BLaER1 treated with 17β-estradiol and CSF1 and Interleukin-3, amounts not matched to agents 10 nM and 100 nM (cell line): Measurements from ENCODE around the gene SMOC2.

ENCODE experiments used
- H3K27ac ChIP-seq, 11 experiments: shearing (Covaris generic); formaldehyde crosslinking; 2 replicates each; pipeline ENCODE4 v1.8.1; 2022
- H3K27me3 ChIP-seq, 11 experiments: shearing (Covaris generic); formaldehyde crosslinking; 2 replicates each; pipeline ENCODE4 v1.8.1; 2022
- H3K36me3 ChIP-seq, 11 experiments: shearing (Covaris generic); formaldehyde crosslinking; 2 replicates each; pipeline ENCODE4 v1.8.1; 2022
- H3K4me1 ChIP-seq, 10 experiments: shearing (Covaris generic); formaldehyde crosslinking; 2 replicates each; pipeline ENCODE4 v1.8.1; 2022
- H3K4me2 ChIP-seq, 11 experiments: shearing (Covaris generic); formaldehyde crosslinking; 2 replicates each; pipeline ENCODE4 v1.8.1; 2022
- H3K4me3 ChIP-seq, 10 experiments: shearing (Covaris generic); formaldehyde crosslinking; 2 replicates each; pipeline ENCODE4 v1.8.1; 2022
- H3K9ac ChIP-seq, 11 experiments: shearing (Covaris generic); formaldehyde crosslinking; 2 replicates each; pipeline ENCODE4 v1.8.1; 2022
- H3K9me3 ChIP-seq, 11 experiments: shearing (Covaris generic); formaldehyde crosslinking; replicated peaks in 1 of 11; 2 replicates each; pipeline ENCODE4 v1.8.1; 2022
- H4K20me1 ChIP-seq, 11 experiments: shearing (Covaris generic); formaldehyde crosslinking; 2 replicates each; pipeline ENCODE4 v1.8.1; 2022
- Cebpa-rat ChIP-seq, 11 experiments: shearing (Covaris generic); IDR thresholded peaks; 2 replicates each; pipeline ENCODE4 v1.8.1; 2022

The SMOC2 gene

GRCh38 chr6:168451805-168452517 lies 11.0 kb downstream of the SMOC2 start:
- Histone ChIP-seq H3K4me1 (peaks cover 9 to 35% (median 32%) of the 10 kb centered on the region in 10 experiments), H3K36me3 (no peaks in the 10 kb centered on the region), H4K20me1 (no peaks in the 10 kb centered on the region), H3K27ac (no peak overlapping the region), H3K4me2 (peak overlapping the region in 4 of 11 experiments; percentile 7 to 64 (median 51); a peak in 4 of 22 replicates), H3K4me3 (no peak overlapping the region), H3K9ac (no peak overlapping the region), H3K27me3 (no peaks in the 10 kb centered on the region), H3K9me3 (no peaks in the 10 kb centered on the region)
- TF ChIP-seq Cebpa-rat (IDR thresholded peaks at IDR 0.05) = no peak

GRCh38 chr6:168452685-168453377 lies 11.8 kb downstream of the SMOC2 start:
- H3K9ac ChIP-seq = no peak overlapping the region
- H3K4me1 ChIP-seq = peaks cover under 1 to 27% (median 25%) of the 10 kb centered on the region in 10 experiments; a peak in 18 of 20 replicates
- H3K4me2 ChIP-seq = no peak overlapping the region
- H4K20me1 ChIP-seq = no peaks in the 10 kb centered on the region
- no peak overlapping the region for H3K27ac ChIP-seq
- H3K9me3 ChIP-seq = no peaks in the 10 kb centered on the region
- no peaks in the 10 kb centered on the region for H3K36me3 ChIP-seq
- no peaks in the 10 kb centered on the region for H3K27me3 ChIP-seq
- no peak overlapping the region for H3K4me3 ChIP-seq
- no peak for TF ChIP-seq Cebpa-rat (IDR thresholded peaks at IDR 0.05)

GRCh38 chr6:168455847-168456530 lies 15.0 kb downstream of the SMOC2 start:
- Histone ChIP-seq H3K27me3 (no peaks in the 10 kb centered on the region), H3K4me1 (peaks cover 0 to 18% (median 15%) of the 10 kb centered on the region in 10 experiments; a peak in 16 of 20 replicates), H3K9me3 (peaks cover 0 to 2% (median 0%) of the 10 kb centered on the region in 11 experiments; a peak in 1 of 22 replicates), H3K27ac (no peak overlapping the region), H3K4me2 (0 out of 22 replicates have a peak overlapping the region, but pooled peaks of 1 of the 11 experiments have one; percentile 11), H3K36me3 (no peaks in the 10 kb centered on the region), H3K9ac (no peak overlapping the region), H3K4me3 (no peak overlapping the region), H4K20me1 (no peaks in the 10 kb centered on the region)
- TF ChIP-seq Cebpa-rat (IDR thresholded peaks at IDR 0.05) = no peak

GRCh38 chr6:168456907-168457652 lies 16.1 kb downstream of the SMOC2 start:
- Histone ChIP-seq H3K36me3 (no peaks in the 10 kb centered on the region), H3K9ac (no peak overlapping the region), H3K27me3 (no peaks in the 10 kb centered on the region), H4K20me1 (no peaks in the 10 kb centered on the region), H3K9me3 (peaks cover 0 to 5% (median 0%) of the 10 kb centered on the region in 11 experiments; a peak in 1 of 22 replicates), H3K4me1 (peaks cover 0 to 9% (median 6%) of the 10 kb centered on the region in 10 experiments; a peak in 12 of 20 replicates), H3K27ac (no peak overlapping the region), H3K4me3 (no peak overlapping the region), H3K4me2 (no peak overlapping the region)
- no peak for TF ChIP-seq Cebpa-rat (IDR thresholded peaks at IDR 0.05)

DNA sequence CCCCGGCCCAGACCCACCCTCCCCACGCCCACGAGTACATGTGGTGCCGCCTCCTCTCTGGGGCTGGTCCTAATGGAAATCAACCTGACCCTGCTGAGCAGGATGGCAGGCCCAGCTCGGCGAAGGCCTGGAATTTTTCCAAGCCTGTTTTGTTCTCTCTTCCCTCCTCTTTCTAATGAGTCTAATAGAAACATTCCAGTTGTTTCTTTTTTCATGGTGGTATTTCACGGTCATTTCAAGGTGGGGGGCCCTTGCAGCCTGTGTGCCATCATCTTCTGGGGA lies 16.6 kb downstream of the SMOC2 start:
- no peak for TF ChIP-seq Cebpa-rat (IDR thresholded peaks at IDR 0.05)
- peaks cover 0 to 10% (median 9%) of the 10 kb centered on the region in 10 experiments; a peak in 12 of 20 replicates for H3K4me1 ChIP-seq
- H3K9me3 ChIP-seq = peaks cover 0 to 5% (median 0%) of the 10 kb centered on the region in 11 experiments; a peak in 1 of 22 replicates
- no peak overlapping the region for H3K9ac ChIP-seq
- no peak overlapping the region for H3K27ac ChIP-seq
- peak overlapping the region in 4 of 11 experiments; percentile 36 to 50 (median 46); a peak in 5 of 22 replicates for H3K4me2 ChIP-seq
- H3K27me3 ChIP-seq = no peaks in the 10 kb centered on the region
- H3K36me3 ChIP-seq = no peaks in the 10 kb centered on the region
- no peaks in the 10 kb centered on the region for H4K20me1 ChIP-seq
- no peak overlapping the region for H3K4me3 ChIP-seq

GRCh38 chr6:168458101-168458500 lies 17.1 kb downstream of the SMOC2 start:
- peak overlapping the region in 8 of 11 experiments; percentile 20 to 50 (median 39); a peak in 12 of 22 replicates for H3K4me2 ChIP-seq
- no peak overlapping the region for H3K9ac ChIP-seq
- peaks cover 0 to 5% (median 0%) of the 10 kb centered on the region in 11 experiments; a peak in 1 of 22 replicates for H3K9me3 ChIP-seq
- no peaks in the 10 kb centered on the region for H3K36me3 ChIP-seq
- no peaks in the 10 kb centered on the region for H3K27me3 ChIP-seq
- no peak overlapping the region for H3K27ac ChIP-seq
- no peak for TF ChIP-seq Cebpa-rat (IDR thresholded peaks at IDR 0.05)
- no peaks in the 10 kb centered on the region for H4K20me1 ChIP-seq
- H3K4me3 ChIP-seq = no peak overlapping the region
- H3K4me1 ChIP-seq = peaks cover 0 to 15% (median 14%) of the 10 kb centered on the region in 10 experiments; a peak in 14 of 20 replicates

- Histone ChIP-seq H3K27me3 (no peaks in the 10 kb centered on the region), H3K36me3 (no peaks in the 10 kb centered on the region)
- TF ChIP-seq Cebpa-rat (IDR thresholded peaks at IDR 0.05) = no peak
These were observed 18.6 kb downstream of the SMOC2 start for GRCh38 chr6:168459572-168459971.

GRCh38 chr6:168462289-168462853 lies 21.4 kb downstream of the SMOC2 start:
- H3K4me3 ChIP-seq = no peak overlapping the region
- H4K20me1 ChIP-seq = no peaks in the 10 kb centered on the region
- no peak overlapping the region for H3K9ac ChIP-seq
- no peak for TF ChIP-seq Cebpa-rat (IDR thresholded peaks at IDR 0.05)
- peak overlapping the region in 7 of 11 experiments; percentile 20 to 58 (median 48); a peak in 11 of 22 replicates for H3K4me2 ChIP-seq
- H3K4me1 ChIP-seq = peaks cover 0 to 27% (median 24%) of the 10 kb centered on the region in 10 experiments; a peak in 14 of 20 replicates
- H3K27me3 ChIP-seq = no peaks in the 10 kb centered on the region
- H3K27ac ChIP-seq = no peak overlapping the region
- peaks cover 0 to 5% (median 0%) of the 10 kb centered on the region in 11 experiments; a peak in 2 of 22 replicates for H3K9me3 ChIP-seq
- no peaks in the 10 kb centered on the region for H3K36me3 ChIP-seq

More at GRCh38 chr6:168459572-168459971, 18.6 kb downstream of the SMOC2 start:
- Histone ChIP-seq H3K4me3 (no peak overlapping the region), H3K4me1 (peaks cover 0 to 27% (median 24%) of the 10 kb centered on the region in 10 experiments; a peak in 14 of 20 replicates), H3K27ac (no peak overlapping the region), H3K4me2 (no peak overlapping the region), H3K9ac (no peak overlapping the region), H4K20me1 (no peaks in the 10 kb centered on the region), H3K9me3 (peaks cover 0 to 5% (median 0%) of the 10 kb centered on the region in 11 experiments; a peak in 2 of 22 replicates)
